ACHN (cell line): Measurements from ENCODE around the gene GRM1.

Experiments
- DNase-seq: peaks from one replicate; pipeline ENCODE4 v3.0.0-alpha.2; 2015
- in situ Hi-C: cut with HindIII; loops from 2 replicates; pipeline ENCODE4 v1.10.0; 2017; ENCODE audit warnings: low sequenced_read_pairs, low pct_ligation_motif_present, low pct_unique_long_range_greater_than_20kb

Gene GRM1

GRCh38 chr6:146290589-146290901, 261.7 kb downstream of the GRM1 start:
- in situ Hi-C loops, result no loop called here
- no peak for DNase-seq

- in situ Hi-C loops, result no loop called here
- no peak for DNase-seq
Observed at GRCh38 chr6:146292506-146292905, 263.6 kb downstream of the GRM1 start.

GRCh38 chr6:146295695-146296094, 266.8 kb downstream of the GRM1 start:
- in situ Hi-C loops, result no loop called here

GRCh38 chr6:146297815-146298214, 269.0 kb downstream of the GRM1 start:
- no peak for DNase-seq
- in situ Hi-C loops, result no loop called here

More at GRCh38 chr6:146295695-146296094, 266.8 kb downstream of the GRM1 start:
- no peak for DNase-seq

GRCh38 chr6:146300521-146300920, 271.7 kb downstream of the GRM1 start:
- in situ Hi-C loops, result no loop called here
- no peak for DNase-seq

DNA sequence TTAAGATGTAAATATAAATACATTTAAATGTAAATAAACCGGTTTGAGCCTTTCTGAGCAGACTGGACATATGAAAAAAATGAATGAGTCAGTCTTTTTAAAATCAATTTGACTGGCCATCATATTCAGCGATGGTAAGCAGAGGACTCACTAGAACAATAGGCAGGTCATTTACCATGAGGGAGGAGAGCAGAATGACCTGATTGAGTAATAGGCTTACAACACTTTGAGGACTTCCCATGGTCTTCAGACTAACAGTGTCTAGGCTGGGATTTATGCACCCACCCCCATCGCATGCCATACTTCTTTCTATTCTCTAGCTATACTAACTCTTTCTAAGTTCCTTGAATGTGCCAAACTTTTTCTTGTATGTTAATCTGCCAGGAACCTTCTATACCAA, 272.9 kb downstream of the GRM1 start:
- in situ Hi-C loops, result no loop called here
- DNase-seq, result no peak

- no peak for DNase-seq
- in situ Hi-C loops, result no loop called here
Observed at GRCh38 chr6:146302994-146303393, 274.1 kb downstream of the GRM1 start.

GRCh38 chr6:146304181-146304580, 275.3 kb downstream of the GRM1 start:
- in situ Hi-C loops, result no loop called here
- DNase-seq, result no peak

- in situ Hi-C loops, result no loop called here
Observed at GRCh38 chr6:146305092-146305491, 276.2 kb downstream of the GRM1 start.

DNA sequence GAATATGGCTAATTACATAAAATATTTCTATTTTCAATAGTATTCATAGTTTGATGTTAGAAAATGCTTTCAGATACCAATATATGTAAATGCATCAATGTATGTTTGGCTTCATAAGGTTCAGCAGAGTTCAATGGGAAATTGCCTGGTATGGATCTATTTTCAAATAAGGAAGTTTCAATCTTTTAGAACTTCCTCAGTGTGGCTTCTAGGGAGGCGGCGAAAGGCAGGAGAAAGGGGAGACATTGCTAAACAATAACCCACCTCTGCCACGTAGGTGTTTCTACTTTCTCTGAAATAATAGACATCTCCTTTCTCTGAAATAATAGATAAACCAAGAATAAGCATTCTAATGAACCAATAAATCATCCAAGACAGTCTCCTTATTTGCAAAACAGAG, 277.1 kb downstream of the GRM1 start:
- no peak for DNase-seq
- in situ Hi-C loops, result no loop called here

More at GRCh38 chr6:146305092-146305491, 276.2 kb downstream of the GRM1 start:
- no peak for DNase-seq

- in situ Hi-C loops, result no loop called here
- no peak for DNase-seq
Observed at GRCh38 chr6:146310628-146311027, 281.8 kb downstream of the GRM1 start.

GRCh38 chr6:146311079-146311478, 282.2 kb downstream of the GRM1 start:
- DNase-seq, result no peak
- in situ Hi-C loops, result no loop called here

GRCh38 chr6:146312608-146313007, 283.7 kb downstream of the GRM1 start:
- DNase-seq, result no peak
- in situ Hi-C loops, result no loop called here

- in situ Hi-C loops, result no loop called here
- no peak for DNase-seq
Observed at GRCh38 chr6:146315381-146316174, 286.7 kb downstream of the GRM1 start.

- in situ Hi-C loops, result no loop called here
- DNase-seq, result no peak
Observed at GRCh38 chr6:146316175-146316495, 287.3 kb downstream of the GRM1 start.

- DNase-seq, result no peak
- in situ Hi-C loops, result no loop called here
Observed at GRCh38 chr6:146331013-146331412, 302.2 kb downstream of the GRM1 start.

DNA sequence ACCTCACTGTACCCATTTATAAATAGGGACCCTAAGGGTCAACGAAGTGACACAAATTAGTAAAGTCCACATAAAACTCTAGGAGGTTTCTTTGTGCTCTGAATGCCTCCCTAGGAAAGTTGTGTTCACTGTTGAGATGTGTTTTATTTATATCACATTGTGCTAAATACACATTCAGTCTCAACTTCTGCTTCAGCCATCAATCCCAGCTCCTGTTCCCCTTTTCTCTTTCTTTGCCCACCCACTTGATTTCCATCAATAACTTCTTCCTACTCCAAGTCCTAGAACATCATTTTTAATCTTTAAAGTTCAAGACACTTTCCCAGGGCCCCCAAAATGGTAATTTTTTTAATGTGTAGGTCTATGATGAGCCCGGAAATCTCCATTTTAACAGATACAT, 306.5 kb downstream of the GRM1 start:
- in situ Hi-C loops, result no loop called here
- DNase-seq, result no peak

DNA sequence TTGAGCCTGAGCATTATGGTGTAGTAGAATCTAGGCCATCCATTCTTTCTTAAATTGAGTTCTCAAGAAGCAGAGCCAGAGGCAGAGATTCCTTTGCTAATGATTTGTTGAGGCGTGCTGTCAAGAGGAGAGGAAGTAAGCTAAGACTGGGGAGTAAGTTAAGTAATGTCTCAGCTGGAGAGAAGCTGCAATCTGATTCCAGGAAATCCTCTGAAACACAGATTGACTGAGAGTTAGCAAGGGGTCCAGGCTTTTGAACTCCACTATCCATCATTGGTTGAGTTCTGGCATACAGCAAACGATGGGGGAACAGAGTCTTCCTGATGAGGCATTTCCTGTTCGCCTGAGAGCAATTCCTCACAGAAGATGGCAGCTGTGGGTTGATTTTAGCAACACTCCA, 307.3 kb downstream of the GRM1 start:
- DNase-seq, result no peak
- in situ Hi-C loops, result no loop called here

DNA sequence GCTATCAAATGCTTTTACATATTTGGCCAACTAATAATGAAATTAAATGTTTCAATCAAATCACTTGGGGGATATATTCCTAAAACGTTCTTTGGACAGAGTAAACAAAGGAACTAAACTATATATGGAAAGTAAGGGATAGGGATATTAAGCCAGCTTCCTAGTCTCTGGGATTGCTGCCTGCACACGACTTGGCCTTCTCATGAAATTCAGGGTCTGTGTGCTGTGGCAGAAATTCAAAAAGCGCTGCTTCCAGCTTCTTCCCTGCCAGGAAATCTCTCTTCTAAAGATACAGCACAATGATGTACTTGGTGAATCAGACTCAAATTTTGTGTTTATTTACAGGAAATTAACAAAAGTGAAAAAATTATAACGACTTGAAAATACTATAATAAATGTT, 308.5 kb downstream of the GRM1 start:
- in situ Hi-C loops, result no loop called here
- DNase-seq, result no peak

- in situ Hi-C loops, result no loop called here
- peak; percentile 21 for DNase-seq
Observed at GRCh38 chr6:146339716-146340115, 310.9 kb downstream of the GRM1 start.
